ENCODE data around the gene NRM.
"Not testable (repeated sequence)": the region's sequence is repeated elsewhere in the genome, so short reads cannot be mapped to it uniquely, and the experiment has no call there.

Gene NRM

DNA sequence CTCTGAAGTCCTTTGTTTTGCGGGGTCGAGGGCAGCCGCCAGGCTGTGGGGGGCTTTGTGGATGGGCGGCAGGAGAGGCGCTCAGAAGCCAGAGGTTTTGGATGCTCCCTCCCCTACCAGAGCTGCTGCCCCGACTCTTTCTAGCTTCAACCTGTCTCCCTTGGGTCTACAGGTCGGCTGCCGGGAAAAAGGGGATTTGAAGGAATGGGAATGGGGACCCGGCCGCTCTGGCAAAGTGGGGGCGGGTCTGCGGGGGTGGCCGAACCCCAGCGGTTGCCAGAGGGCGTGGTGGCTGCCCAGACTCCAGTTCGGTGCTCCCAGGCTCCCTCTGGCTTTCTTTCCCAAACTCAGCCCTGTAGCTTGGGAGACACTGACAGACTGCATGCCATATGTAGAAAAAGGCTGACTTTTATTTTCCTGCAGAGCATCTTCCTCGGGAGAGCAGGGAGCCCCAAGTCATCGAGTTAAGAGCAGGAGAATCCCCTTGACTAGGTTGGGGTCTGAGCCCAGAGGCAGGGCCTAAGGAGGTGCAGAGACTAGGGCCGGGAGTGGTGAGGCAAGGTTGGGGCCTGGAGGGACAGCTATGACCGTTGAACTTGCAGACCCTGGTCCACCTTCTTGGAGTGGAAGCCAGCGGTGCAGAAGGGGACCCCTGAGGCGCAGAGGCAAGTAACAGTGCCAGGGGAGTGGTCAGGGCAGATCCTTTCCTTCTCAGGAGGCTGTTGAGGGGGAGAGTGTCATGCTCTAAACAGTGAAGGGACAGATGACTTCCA lies 2.9 kb downstream of the NRM start:
- no peak for DNase-seq

DNA sequence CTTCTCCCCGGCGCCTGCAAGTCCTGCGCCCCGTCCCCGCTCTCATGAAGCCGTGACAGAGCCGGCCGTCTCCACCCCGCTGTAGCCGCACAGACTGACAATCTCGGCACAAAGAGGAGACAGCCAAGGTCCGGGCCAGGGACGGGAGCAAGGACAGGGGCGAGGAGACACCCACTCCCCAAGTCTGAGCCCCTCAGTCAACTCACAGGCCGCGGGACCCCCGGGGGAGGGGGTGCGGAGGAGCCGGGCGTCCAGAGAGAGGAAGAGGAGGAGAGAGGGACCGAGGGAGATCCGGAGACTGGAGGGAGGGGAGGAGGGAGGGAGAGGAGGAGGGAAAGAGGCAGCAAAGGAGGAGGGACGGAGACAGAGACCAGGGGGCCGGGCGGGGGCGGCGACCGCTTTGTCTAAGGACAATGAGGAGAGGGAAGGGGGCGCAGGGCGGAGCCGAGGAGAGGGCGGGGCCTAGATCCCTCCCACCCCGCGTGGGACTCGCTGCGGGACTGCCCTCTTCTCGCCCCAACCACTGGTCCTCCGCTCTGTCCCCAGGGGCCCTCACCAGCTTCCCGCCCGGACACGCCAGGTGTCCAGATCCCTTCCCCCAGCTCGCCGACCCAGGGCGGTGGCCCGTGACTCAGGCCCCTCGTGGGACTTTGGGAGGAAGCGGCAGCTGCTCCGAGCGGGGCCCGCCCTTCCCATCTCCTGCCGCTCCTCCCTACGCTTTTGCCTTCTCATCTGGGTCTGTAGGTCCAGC lies 3.7 kb downstream of the NRM start:
- DNase-seq: peak; percentile 69

DNA sequence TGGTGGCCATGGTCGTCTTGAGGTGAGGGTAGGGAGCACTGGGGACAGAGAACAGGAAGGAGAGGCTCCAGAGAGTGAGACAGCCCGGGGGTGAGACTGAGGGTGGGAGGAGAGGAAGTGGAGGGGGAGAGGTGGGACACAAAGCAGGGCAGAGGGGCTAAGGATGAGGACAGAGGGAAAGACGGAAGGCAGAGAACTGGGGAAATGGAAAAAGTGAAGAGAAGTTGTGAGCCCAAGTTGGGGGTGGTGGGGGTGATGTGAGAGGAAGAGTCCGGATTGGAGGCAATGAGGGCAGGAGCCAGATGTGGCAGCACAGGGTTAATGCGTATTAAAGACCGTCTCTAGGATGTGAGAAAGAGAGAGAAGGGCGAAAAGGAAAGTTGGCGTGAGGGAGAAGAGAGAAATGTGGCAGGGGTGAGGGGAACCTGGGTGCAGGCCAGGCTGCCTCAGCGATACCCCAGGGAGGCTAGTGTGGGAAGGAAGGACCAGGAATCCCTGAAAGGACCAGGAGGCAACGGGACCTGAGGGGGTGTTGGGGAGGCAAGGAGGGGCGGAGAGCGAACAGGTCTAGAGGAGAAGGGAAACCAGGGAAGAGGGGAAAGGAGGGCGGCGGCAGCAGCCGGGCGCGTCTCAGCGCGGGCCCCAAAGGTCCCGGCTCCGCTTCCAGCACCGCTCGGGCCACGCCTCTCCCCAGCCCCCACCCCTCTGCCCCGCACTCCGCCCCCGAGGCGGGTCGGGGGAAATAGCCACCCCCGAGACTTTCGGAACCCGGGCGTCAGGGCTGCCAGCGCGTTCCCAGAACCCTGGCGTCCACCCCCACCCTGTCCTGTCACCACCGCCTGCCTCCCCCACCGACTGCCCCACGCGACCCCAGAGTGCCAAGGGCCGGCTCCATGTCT lies 4.5 kb downstream of the NRM start, which contains the start of gene PPP1R18:
PPP1R18 (minus strand) TSS at position 637 of the 899 bp plus-strand sequence; CDS start at position 10, 627 bp downstream.
- DNase-seq: peak; percentile 82

DNA sequence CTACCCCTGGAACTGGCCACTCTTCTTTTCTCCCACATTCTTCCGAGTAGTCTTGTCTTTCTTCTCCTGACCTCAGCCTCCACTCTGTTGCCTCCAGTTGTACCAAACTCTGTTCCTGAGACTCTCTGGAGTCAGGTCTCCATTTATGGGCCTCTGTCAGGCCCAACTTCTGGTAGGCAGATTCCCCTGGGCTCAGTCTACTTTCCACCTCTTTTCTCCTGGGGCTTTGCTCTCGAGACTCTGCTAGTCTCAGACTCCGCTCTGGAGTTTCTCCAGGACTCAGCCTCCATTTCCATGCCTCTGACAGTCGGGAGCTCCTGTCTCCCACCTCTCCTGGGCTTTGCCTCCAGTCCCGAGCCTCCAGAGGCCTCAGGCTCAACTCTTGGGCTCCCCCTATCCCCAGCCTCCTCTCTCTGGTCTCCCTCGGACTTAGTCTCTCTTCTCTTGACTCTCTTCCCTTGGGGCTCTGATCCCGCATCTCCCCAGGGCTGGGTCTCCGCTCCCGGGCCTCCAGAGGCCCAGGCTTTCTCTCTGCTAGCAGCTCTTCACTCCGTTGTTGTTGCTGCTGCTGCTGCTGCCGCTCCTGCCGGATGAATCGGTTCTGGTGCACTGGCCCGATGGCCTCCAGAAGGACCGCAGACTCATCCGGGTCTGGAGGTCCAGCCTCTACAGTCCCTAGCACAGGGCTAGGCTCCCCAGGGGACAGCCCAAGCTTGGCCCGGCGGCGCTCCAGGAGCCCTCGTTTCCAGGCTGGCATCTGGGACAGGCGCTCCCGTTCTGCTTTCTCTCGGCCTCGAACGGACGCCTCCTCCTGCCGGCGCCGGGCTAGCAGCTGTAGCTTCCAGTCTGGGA lies 5.4 kb downstream of the NRM start:
- no peak for DNase-seq

DNA sequence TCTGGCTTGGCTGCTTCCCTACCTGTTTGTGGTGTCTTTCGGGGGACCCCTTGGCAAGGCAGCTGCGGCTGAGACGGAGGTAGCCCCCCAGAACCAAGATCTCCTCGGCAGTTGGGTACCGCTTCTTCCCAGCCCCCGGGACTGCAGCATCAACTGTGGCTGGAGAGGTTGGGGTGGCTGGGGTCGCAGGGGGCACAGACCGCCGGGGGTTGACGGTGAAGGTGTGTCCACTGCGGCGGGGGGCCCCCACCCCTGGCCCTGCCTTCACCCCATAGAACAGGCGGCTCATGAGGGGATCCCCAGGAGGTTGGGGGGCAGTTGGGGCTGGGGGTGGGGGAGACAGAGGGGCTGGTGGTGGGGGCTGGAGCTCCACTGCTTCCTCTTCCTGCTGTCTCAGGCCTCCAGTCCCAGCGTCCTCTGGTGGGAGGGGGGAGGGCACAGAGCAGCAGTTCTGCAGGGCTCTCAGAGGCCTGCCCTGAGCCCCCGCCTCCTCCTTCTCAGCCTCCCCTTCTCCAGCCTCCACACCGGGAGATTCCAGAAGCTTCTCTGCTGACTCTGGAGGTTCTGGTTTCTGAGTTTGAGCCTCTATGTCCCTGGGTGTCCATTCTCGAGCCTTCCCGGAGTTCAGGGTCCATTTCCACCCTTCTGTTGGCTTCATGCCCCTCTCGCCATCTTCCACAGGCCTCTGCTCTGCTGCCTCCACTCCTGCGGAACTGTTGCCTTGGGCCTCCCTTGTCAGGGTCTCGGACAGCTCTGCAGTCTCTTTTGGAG lies 6.2 kb downstream of the NRM start:
- DNase-seq: peak; percentile 41

DNA sequence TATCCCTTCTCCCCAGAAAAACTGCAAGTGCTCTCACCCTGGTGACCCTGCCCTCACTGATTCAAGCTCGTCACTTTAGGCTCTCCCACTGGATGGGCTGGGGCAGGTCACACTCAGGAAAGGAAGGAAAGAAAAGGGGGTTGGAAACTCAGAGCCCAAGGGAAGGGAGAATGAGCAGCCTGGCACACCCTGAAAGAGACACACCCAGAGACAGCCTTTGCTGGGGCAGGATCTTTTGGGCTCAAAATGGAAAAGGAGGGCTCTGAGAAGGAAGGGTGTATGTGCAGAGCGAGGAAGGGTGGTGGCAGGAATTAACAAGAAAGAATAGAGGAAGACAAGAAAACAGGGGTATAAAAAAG lies 6.8 kb downstream of the NRM start:
- no peak for DNase-seq

DNA sequence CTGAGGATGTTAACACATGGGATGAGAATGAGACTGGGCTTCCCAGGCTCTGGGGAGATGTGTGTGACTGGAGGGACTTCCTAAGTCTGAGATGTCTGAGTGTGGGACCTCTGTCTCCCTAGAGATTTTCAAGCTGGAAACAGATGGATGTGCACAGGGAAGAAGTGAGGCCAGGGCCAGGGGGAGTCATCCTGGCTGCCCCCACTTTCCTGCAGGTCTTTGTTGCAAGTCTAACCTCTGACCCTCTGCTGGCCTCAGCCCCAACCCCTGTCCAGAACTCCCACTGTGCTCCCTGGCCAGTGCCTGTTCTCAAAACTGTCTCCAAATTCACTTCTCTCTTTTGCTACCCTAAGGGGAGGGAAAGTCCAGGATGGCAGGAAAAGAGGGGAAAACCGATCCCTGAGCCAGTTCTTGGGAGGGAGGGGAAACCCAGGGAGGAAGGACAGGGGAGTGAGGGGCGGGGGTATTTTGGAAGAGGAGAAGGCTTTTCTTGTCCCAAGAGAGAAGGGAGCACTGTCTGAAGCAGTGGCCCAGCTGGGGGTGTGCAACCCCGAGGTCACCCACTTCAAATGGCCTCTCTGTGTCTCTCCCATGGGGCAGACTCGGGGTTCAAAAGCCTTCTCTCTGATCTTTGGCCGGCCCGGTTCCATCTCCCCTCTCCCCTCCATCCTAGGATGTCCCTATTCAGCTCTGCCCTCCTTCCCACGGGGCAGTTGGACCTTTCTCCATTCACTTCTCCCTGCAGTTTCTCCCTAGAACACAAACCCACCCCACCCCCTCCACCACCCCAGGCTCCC lies 7.4 kb downstream of the NRM start:
- no peak for DNase-seq

DNA sequence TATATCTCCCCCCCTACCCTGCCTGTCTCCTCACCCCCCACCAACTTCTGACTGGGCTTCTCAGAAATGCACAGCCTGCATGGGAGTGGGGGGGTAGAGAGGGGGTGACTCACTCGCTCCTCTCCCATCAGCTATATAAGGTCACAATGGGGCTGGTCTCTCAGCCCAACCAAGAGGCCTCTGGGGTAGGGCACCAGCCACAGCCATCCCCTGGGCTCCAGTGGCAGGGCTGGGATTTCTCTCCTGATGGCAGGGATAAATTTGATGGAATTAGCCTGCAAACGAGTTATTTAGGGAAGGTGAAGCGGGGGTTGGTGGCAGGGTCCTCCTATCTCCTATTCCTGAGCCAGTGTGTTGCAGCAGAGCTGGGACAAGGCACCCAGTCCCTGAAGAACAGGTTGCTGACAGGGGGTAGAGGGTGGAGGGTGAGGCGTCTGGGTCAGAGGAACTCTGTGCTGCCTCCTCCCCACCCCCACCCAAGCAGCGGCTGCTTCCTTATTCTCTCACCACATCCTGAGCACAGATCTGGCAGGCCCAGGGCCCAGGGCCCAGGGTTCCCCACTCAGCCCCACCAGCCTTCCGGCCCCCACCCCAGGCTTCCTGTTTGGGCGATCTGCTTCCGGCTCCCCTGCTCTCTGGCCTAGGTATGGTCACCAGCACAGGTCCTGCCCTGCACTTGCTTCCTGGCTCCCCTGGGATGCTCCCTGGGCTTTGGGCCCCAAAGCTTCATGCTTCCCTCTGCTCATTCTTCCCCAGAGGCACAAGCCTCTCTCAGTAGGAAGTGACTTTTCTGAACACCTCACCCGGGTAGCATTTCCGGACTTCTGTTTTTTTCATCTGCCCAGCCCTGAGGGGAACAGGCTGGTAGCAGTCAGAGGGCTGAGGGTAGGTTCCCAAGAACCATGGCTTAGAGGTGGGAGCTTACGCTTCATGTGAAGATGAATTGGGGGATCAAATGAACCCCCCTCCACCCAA lies 8.4 kb downstream of the NRM start:
- peak; percentile 91 for DNase-seq

DNA sequence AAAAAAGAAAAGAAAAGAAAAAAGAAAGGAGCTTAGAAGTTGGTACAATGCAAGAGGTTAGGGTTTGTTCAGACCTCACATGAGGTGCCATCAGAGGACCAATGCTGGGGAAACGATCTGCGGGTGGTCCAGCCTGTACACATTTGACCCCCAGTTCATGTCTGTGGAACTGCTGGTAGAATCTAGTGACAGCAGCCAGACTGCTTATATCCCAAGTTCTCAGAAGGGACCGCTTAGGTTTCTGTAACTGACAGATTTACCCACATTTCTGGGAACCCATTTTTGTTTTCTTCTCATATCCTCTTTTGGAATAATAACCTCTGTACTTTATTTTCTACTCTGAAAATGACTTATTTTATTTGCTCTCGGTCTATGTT lies 9.0 kb downstream of the NRM start:
- no peak for DNase-seq

DNA sequence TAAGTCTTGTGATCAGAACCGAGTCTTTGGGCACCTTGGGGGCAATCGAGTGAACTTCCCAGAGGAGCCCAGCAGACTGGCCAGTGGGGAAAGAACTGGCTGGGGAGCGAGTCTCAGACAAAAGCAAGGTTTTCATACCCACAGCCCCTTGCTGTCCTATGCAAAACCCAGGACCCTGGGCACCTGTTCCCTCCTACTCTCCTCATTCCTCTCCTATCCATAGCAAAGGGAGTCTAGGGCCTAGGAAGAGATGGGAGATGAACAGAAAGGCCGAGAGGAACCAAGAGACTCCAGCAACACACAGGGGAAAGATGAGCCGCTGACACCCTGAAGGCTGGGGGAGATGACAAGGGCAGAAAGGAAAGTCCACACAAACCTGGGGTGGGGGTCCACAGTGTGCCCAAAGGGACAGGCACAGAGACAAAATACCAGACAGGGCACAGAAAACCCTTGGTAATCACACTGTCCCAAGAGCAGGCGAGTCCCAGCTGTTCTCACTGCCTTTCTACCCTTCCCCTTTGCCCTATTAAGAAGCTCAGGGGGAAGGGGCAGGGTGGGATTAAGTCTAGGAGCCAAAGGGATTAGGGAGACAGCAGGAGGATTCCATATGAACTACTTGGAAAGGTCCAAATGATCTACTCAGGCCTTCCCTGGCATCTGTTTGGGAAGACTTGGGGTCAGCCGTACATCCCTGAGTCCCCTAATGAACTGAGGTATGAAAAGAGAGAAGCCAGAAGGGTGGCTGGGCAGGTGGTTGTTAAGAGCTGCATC lies 10.8 kb downstream of the NRM start:
- no peak for DNase-seq

DNA sequence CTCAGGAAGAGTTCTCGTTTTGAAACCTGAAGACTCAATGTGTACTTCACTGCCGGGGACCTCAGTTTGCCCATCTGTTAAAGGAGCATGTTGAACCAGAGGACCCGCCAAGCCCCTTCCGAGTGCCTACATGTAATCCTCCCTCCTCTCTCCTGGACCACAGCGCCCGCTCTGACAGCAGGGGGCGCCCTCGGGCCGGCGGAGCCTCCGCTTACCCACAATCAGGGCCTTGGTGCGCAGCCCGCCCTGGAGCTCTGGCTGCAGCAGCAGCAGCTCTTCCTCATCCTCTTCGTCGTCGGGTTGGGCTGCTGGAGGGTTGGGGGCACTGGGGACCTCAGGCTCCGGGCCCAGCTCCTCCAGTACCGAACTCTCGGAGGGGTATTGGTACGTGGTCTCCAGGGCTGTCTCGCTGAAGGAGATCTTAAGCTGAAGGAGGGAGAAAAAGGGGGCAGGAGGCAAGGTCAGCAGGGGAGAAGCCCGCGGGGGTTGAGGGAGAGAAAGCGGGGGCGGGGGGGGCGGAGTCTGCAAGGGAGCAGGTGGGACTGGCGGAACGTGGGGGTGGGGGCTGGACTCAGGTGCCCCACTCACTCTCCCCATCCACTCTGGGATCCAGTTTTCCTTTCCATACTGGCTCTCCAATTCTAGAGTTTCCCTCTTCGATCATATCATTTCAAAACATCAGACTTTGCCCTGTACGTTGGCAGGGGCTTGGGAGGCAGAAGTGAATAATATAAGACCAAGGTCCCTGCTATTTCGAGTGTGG lies 11.6 kb downstream of the NRM start:
- DNase-seq: peak; percentile 85

DNA sequence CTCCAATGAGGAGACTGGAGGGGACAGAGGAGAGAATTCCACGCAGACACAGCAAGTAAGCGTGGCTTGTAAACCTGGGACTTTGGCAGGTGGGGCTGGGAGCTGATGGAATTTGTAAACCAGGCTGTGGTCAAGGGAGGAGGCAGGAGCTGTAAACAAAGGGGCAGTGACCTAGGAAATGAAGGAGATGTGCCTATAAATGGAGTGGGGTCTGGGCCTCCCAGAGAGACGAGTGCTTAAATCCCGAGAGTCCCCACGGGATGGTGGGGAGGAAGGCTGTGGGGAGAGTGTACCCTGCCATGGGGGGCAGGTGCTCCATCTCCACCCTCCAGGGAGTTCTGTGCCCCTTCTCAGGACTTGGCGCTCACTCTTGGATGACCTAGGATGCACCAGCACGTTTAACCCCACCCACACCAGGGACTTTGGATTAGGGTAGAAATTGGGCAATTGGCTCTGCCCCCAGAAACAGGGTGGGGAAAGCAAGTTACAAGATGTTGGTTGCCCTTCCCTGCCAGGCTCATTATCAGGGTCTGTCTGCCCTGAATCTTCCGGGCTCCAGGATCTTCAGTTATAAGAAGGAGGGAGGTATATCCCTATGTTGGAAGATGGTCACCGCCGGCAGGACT lies 14.0 kb downstream of the NRM start:
- DNase-seq: no peak

DNA sequence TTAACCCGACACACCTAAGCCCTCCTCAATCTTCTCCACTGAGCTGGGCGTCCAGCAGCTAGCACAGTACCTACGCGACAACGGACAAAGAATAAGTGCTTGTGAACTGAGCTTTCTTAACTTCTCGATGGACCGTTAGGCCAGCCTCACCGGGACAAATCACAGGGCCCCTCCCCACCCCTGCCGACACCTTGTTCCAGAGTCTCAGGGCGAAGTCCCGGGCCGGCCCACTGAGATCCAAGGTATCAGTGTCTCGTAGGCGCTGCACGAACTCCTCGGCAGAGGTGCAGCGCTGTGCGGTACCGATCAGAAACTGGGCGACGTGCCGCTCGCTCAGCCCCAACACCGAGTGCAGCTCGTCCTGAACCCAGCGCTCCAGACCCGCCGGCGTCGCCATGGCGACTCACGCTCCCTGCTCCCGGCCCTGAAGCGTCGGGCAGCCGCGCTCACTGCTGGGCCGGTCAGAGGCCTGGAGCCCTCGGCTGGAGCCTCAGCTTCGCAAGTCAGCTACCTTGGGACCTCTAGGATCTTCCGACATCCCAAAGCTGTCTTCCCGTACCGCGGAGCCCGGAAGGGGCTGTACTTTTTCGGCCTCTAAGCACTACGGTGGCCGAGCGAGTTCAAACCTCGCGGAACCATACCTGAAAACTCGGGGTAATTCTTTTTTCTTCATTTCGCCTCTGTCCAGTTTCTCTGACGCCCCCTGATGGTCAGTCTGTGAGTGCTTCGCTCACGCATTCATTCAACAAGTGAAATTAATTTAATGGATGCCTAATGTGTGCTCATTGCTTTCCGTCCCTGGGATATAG lies 18.1 kb downstream of the NRM start, which contains the start of gene DHX16:
DHX16 (minus strand) TSS at position 562 of the 809 bp plus-strand sequence; CDS start at position 397, 165 bp downstream.
- DNase-seq: peak; percentile 83

DNA sequence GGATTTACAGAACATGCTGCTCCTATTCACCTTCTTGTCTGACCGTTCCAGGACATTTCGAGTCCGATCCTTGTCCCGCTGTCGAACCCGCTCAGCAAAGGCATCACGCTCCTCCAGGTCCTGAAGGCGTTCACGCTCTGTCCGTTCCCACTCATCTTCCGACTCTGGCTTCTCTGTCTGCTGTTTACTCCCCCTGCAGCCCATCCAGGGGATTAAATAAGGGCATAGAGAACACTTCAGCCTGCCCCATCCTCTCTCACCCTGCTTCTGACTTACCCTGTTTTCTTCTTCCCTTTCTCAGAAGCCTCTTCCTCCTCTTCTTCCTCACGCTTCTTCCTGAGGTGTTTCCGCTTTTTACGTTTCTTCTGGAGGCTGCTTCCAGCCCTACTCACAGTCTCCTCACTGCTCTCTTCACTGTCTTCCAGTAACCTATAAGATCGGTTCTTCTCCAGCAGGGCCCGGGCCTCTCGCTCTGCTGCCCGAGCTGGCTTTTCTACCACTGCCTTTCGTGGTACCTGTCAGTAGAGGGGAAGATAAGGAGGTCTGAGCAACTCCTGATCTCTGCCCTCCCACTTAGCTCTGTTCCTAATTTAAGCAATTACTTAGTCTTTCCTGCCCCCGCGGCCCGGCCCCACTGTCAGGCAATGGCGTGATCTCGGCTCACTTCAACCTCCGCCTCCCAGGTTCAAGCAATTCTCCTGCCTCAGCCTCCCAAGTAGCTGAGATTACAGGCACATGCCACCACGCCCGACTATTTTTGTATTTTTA lies 19.8 kb downstream of the NRM start:
- DNase-seq: no peak

DNA sequence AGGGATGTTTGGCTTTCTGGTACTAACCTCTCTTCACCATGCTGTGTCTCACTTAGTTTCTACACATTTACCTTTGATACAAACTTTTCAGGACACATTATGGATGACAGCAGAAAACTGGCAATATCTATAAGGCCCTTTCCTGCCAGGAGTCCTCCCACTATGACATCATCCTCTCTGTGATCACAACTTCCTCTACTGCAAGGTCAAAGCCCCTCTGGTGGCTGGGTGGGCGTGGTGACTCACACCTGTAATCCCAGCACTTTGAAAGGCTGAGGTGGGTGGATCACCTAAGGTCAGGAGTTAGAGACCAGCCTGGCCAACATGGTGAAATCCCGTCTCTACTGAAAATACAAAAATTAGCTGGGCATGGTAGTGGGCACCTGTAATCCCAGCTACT lies 24.5 kb downstream of the NRM start:
- not testable (repeated sequence) for DNase-seq
